Endothelial cell (in vitro differentiated cells): ENCODE measurements around the gene RIMS3. TPM values are rescaled to one million over a fixed set of nuclear protein-coding genes. Genes with fewer than 3 reads are reported as not detected.
A peak's percentile ranks its signal among the peaks of the same experiment; 100 is the strongest.

Experiments
- DNase-seq: peaks from one replicate; pipeline ENCODE4 v3.0.0; 2021; ENCODE audit warnings: low spot score
- H3K27ac Mint-ChIP-seq: one replicate; pipeline ENCODE4 v1.8.0; 2021; ENCODE audit warnings: mixed read lengths, inconsistent platforms; ENCODE audit not compliant: unreplicated experiment
- H3K27me3 Mint-ChIP-seq: one replicate; pipeline ENCODE4 v1.8.0; 2021; ENCODE audit warnings: mild to moderate bottlenecking, moderate library complexity, mixed read lengths, inconsistent platforms; ENCODE audit not compliant: unreplicated experiment
- H3K36me3 Mint-ChIP-seq: one replicate; pipeline ENCODE4 v1.8.0; 2021; ENCODE audit warnings: mild to moderate bottlenecking, low read depth, mixed read lengths, inconsistent platforms; ENCODE audit not compliant: unreplicated experiment
- H3K4me1 Mint-ChIP-seq: one replicate; pipeline ENCODE4 v1.8.0; 2021; ENCODE audit warnings: mild to moderate bottlenecking, mixed read lengths, inconsistent platforms; ENCODE audit not compliant: unreplicated experiment
- H3K4me3 Mint-ChIP-seq: one replicate; pipeline ENCODE4 v1.8.0; 2021; ENCODE audit warnings: mild to moderate bottlenecking, mixed read lengths, inconsistent platforms; ENCODE audit not compliant: unreplicated experiment
- H3K9me3 Mint-ChIP-seq: one replicate; pipeline ENCODE4 v1.8.0; 2021; ENCODE audit warnings: mixed read lengths, inconsistent platforms; ENCODE audit not compliant: unreplicated experiment
- CTCF ChIP-seq: fragments of 200-600 bp; sonication (generic); IDR thresholded peaks from one replicate; pipeline ENCODE4 v1.5.0; 2021; ENCODE audit warnings: antibody characterized with exemption; ENCODE audit not compliant: unreplicated experiment
- total RNA-seq: library from RNA; stranded (reverse); fragmentation: NEBNext Ultra II Directional; extraction: Animal tissue kit (Norgen Biotek cat#: 25700); gene quantifications from one replicate; pipeline ENCODE4 v1.2.1, GENCODE V29; 2021; ENCODE audit not compliant: unreplicated experiment

RIMS3 gene
- total RNA-seq, 1 donor from 2014 or later, result 5.4 TPM

GRCh38 chr1:40620586-40621210 is 44.8 kb downstream of the RIMS3 start:
- DNase-seq, result no peak
- peaks cover 2% of the 10 kb centered on the region for H3K27me3 Mint-ChIP-seq
- no peak overlapping the region for H3K27ac Mint-ChIP-seq
- H3K9me3 Mint-ChIP-seq, result no peaks in the 10 kb centered on the region
- no peaks in the 10 kb centered on the region for H3K36me3 Mint-ChIP-seq
- no peak for TF ChIP-seq CTCF
- H3K4me1 Mint-ChIP-seq, result no peaks in the 10 kb centered on the region
- no peak overlapping the region for H3K4me3 Mint-ChIP-seq

- Mint-ChIP-seq H3K4me3 (no peak overlapping the region), H3K9me3 (no peaks in the 10 kb centered on the region), H3K27ac (no peak overlapping the region), H3K36me3 (no peaks in the 10 kb centered on the region), H3K27me3 (peaks cover 2% of the 10 kb centered on the region), H3K4me1 (no peaks in the 10 kb centered on the region)
- no peak for DNase-seq
- no peak for TF ChIP-seq CTCF
These were observed 45.3 kb downstream of the RIMS3 start for GRCh38 chr1:40620150-40620549.

GRCh38 chr1:40618108-40618507 is 47.4 kb downstream of the RIMS3 start:
- Mint-ChIP-seq H3K27ac (no peak overlapping the region), H3K27me3 (no peaks in the 10 kb centered on the region), H3K9me3 (no peaks in the 10 kb centered on the region), H3K4me3 (no peak overlapping the region), H3K36me3 (no peaks in the 10 kb centered on the region), H3K4me1 (no peaks in the 10 kb centered on the region)
- no peak for TF ChIP-seq CTCF
- DNase-seq, result no peak

GRCh38 chr1:40612345-40612831 is 53.1 kb downstream of the RIMS3 start:
- H3K9me3 Mint-ChIP-seq, result no peaks in the 10 kb centered on the region

More at GRCh38 chr1:40612345-40612831, 53.1 kb downstream of the RIMS3 start:
- H3K4me1 Mint-ChIP-seq, result no peaks in the 10 kb centered on the region
- no peak overlapping the region for H3K27ac Mint-ChIP-seq
- TF ChIP-seq CTCF, result peak; percentile 68
- peaks cover 2% of the 10 kb centered on the region for H3K27me3 Mint-ChIP-seq
- no peak overlapping the region for H3K4me3 Mint-ChIP-seq
- no peaks in the 10 kb centered on the region for H3K36me3 Mint-ChIP-seq
- peak; percentile 73 for DNase-seq
